Stomach (tissue), 4 donors: ENCODE data around the gene NPNT.

Source experiments
- CTCF ChIP-seq, 7 experiments: fragments of 450-650 bp in 4 of 7; fragments of 200-600 bp in 3 of 7; sonication (generic) in 3 of 7; IDR thresholded peaks; one replicate each; pipeline ENCODE4 v1.5.1; 2016 to 2019; ENCODE audit warnings: antibody characterized with exemption in 7 of 7, control low read depth in 2 of 7, mild to moderate bottlenecking in 1 of 7
- POLR2A ChIP-seq, 4 donors: fragments of 450-650 bp; IDR thresholded peaks; one replicate each; pipeline ENCODE4 v1.6.1; 2016; ENCODE audit warnings: antibody characterized with exemption in 4 of 4, control low read depth in 2 of 4, mild to moderate bottlenecking in 1 of 4, moderate library complexity in 1 of 4

DNA sequence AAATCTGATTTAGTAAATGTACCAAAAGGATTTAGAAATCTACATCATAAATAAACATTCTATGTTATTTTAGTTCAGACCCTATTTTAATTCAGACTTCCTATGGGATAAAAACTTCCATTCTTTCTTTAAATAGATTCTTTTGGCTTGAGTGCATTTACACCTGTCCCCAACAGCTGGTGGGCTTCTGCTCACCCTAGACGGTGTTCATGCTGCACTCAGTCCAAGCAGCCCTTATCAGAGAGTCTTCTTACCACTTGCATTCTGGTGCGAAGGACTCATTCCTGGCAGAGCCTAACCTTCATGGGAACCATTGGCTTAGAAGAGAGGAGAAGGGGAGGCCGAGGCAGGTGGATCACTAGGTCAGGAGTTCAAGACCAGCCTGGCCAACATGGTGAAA, 57.3 kb downstream of the NPNT start:
- TF ChIP-seq CTCF (IDR thresholded peaks at IDR 0.05), result no peak
- TF ChIP-seq POLR2A (IDR thresholded peaks at IDR 0.05), result no peak
